SU-DHL-6 (cell line): ENCODE measurements around the gene GHR.

Experiments
- H2AFZ ChIP-seq: fragments of 200-600 bp; sonication (generic); 2 replicates; pipeline ENCODE4 v1.6.1; 2014; ENCODE audit warnings: low read depth, mild to moderate bottlenecking, moderate library complexity, mixed read lengths, antibody characterized with exemption, low read length; ENCODE audit not compliant: severe bottlenecking
- H3F3A ChIP-seq: fragments of 200-600 bp; shearing (Covaris generic); 2 replicates; pipeline ENCODE4 v1.6.0; 2016; ENCODE audit warnings: antibody characterized with exemption, mild to moderate bottlenecking; ENCODE audit not compliant: insufficient read depth
- H3K27ac ChIP-seq: fragments of 200-600 bp; sonication (generic); 2 replicates; pipeline ENCODE4 v1.5.1; 2016; ENCODE audit warnings: low read depth, mild to moderate bottlenecking, low read length, moderate library complexity, mixed read lengths
- H3K27me3 ChIP-seq: fragments of 200-600 bp; sonication (generic), shearing (Covaris generic); 2 replicates; pipeline ENCODE4 v1.6.0; 2014; ENCODE audit warnings: mild to moderate bottlenecking, low read length
- H3K36me3 ChIP-seq: fragments of 200-600 bp; sonication (generic); 2 replicates; pipeline ENCODE4 v1.6.1; 2014; ENCODE audit warnings: mild to moderate bottlenecking, low read length, mixed read lengths
- H3K4me2 ChIP-seq: fragments of 300-600, 200-600 bp; shearing (Covaris generic), sonication (generic); 2 replicates; pipeline ENCODE4 v1.6.0; 2014; ENCODE audit warnings: low read length, low read depth, mild to moderate bottlenecking; ENCODE audit not compliant: poor library complexity, severe bottlenecking
- H3K4me3 ChIP-seq: fragments of 200-600 bp; sonication (generic); 2 replicates; pipeline ENCODE4 v1.5.1; 2014; ENCODE audit warnings: antibody characterized with exemption, low read length, mild to moderate bottlenecking, mixed read lengths; ENCODE audit not compliant: insufficient read depth, poor library complexity, severe bottlenecking
- H3K79me2 ChIP-seq: fragments of 200-600 bp; sonication (generic); 2 replicates; pipeline ENCODE4 v1.6.1; 2014; ENCODE audit warnings: mild to moderate bottlenecking, low read length, moderate library complexity; ENCODE audit not compliant: insufficient read depth
- H3K9ac ChIP-seq: fragments of 200-600 bp; sonication (generic); 2 replicates; pipeline ENCODE4 v1.7.0; 2014; ENCODE audit warnings: mild to moderate bottlenecking, low read length
- H3K9me2 ChIP-seq: fragments of 200-600 bp; sonication (generic); replicated peaks from 2 replicates; pipeline ENCODE4 v1.6.1; 2014; ENCODE audit warnings: low read length; ENCODE audit not compliant: insufficient read depth
- H3K9me3 ChIP-seq: fragments of 200-600 bp; sonication (generic); 2 replicates; pipeline ENCODE4 v1.6.1; 2014; ENCODE audit warnings: low read length, mixed read lengths; ENCODE audit not compliant: insufficient read depth
- H4K20me1 ChIP-seq: fragments of 200-600 bp; sonication (generic); 2 replicates; pipeline ENCODE4 v1.6.1; 2014; ENCODE audit warnings: low read depth, mild to moderate bottlenecking, antibody characterized with exemption, low read length, moderate library complexity, mixed read lengths
- CTCF ChIP-seq: fragments of 200-600 bp; sonication (generic); IDR thresholded peaks from one replicate; pipeline ENCODE4 v1.5.1; 2017; ENCODE audit warnings: antibody characterized with exemption, mild to moderate bottlenecking, low read length, moderate library complexity; ENCODE audit not compliant: insufficient read depth, poor library complexity, severe bottlenecking
- EZH2phosphoT487 ChIP-seq: fragments of 200-600 bp; sonication (generic), shearing (Covaris generic); conservative IDR thresholded peaks from 2 replicates; pipeline ENCODE4 v1.6.1; 2018; ENCODE audit warnings: mild to moderate bottlenecking, antibody characterized with exemption, low read length, moderate library complexity, mixed read lengths

GHR gene

GRCh38 chr5:42555797-42556196, 132.6 kb downstream of the GHR start:
- Histone ChIP-seq H3K4me3 (no peak overlapping the region), H3F3A (no peaks in the 10 kb centered on the region), H2AFZ (no peak overlapping the region), H3K4me2 (no peak overlapping the region), H4K20me1 (no peaks in the 10 kb centered on the region), H3K9me3 (no peaks in the 10 kb centered on the region), H3K27me3 (no peaks in the 10 kb centered on the region), H3K79me2 (no peaks in the 10 kb centered on the region), H3K36me3 (no peaks in the 10 kb centered on the region), H3K27ac (no peak overlapping the region), H3K9ac (no peak overlapping the region), H3K9me2 (no peaks in the 10 kb centered on the region)
- no peak for TF ChIP-seq EZH2phosphoT487
- no peak for TF ChIP-seq CTCF

GRCh38 chr5:42557689-42558088, 134.4 kb downstream of the GHR start:
- H3K27ac ChIP-seq: no peak overlapping the region
- H3F3A ChIP-seq: no peaks in the 10 kb centered on the region
- no peak for TF ChIP-seq CTCF
- no peak for TF ChIP-seq EZH2phosphoT487
- H3K36me3 ChIP-seq: no peaks in the 10 kb centered on the region
- H3K79me2 ChIP-seq: no peaks in the 10 kb centered on the region
- H3K9me2 ChIP-seq: no peaks in the 10 kb centered on the region
- no peaks in the 10 kb centered on the region for H3K27me3 ChIP-seq
- no peak overlapping the region for H2AFZ ChIP-seq
- H4K20me1 ChIP-seq: no peaks in the 10 kb centered on the region
- H3K4me3 ChIP-seq: no peak overlapping the region
- H3K9ac ChIP-seq: no peak overlapping the region
- no peaks in the 10 kb centered on the region for H3K9me3 ChIP-seq
- H3K4me2 ChIP-seq: no peak overlapping the region

- H3K9me2 ChIP-seq: no peaks in the 10 kb centered on the region
- no peaks in the 10 kb centered on the region for H3K9me3 ChIP-seq
- no peak overlapping the region for H3K27ac ChIP-seq
- H3K4me2 ChIP-seq: no peak overlapping the region
- no peak overlapping the region for H3K4me3 ChIP-seq
- no peaks in the 10 kb centered on the region for H4K20me1 ChIP-seq
- H3K79me2 ChIP-seq: no peaks in the 10 kb centered on the region
- H3K9ac ChIP-seq: no peak overlapping the region
- H2AFZ ChIP-seq: no peak overlapping the region
- no peaks in the 10 kb centered on the region for H3F3A ChIP-seq
- no peaks in the 10 kb centered on the region for H3K36me3 ChIP-seq
- TF ChIP-seq EZH2phosphoT487 (no peak), CTCF (no peak)
- H3K27me3 ChIP-seq: no peaks in the 10 kb centered on the region
Measured at GRCh38 chr5:42561656-42562055, 138.4 kb downstream of the GHR start.
